Astrocyte (in vitro differentiated cells and primary cell): ENCODE measurements around the gene RNF212B.

Experiments
- CTCF ChIP-seq: IDR thresholded peaks from 2 replicates; pipeline ENCODE4 v1.5.1; 2011; ENCODE audit warnings: low read depth, mild to moderate bottlenecking, inconsistent platforms, low read length, moderate library complexity; ENCODE audit not compliant: insufficient read depth
- EZH2 ChIP-seq: IDR thresholded peaks from 2 replicates; pipeline ENCODE4 v1.6.1; 2012; ENCODE audit warnings: mild to moderate bottlenecking, low read length, inconsistent platforms; ENCODE audit not compliant: insufficient read depth

DNA sequence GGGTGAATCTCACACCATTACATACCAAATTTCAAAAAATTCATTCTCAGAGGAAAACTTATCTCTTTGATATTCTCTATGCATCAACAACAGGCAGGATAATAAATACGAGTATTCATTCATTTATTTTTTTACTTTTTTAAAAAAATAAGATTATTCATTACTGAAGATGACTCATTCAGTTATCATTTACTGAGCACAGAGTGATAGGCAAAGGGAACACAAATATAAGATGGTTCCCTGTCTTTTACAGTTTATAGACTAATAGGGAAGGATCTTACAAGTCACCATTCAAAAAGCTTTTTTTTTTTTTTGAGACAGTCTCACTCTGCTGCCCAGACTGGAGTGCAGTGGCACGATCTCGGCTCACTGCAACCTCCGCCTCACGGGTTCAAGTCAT, 78.6 kb downstream of the RNF212B start:
- TF ChIP-seq CTCF: no peak
- TF ChIP-seq EZH2: no peak
